Keratinocyte (primary cell): ENCODE data around the gene ADGRF1.

Source experiments
- EZH2 ChIP-seq: IDR thresholded peaks from one replicate; pipeline ENCODE4 v1.6.1; 2012; ENCODE audit warnings: inconsistent platforms, mild to moderate bottlenecking, low read length, moderate library complexity
- TF ChIP-seq, protein P1 (sequence below), 3 experiments: IDR thresholded peaks in 1 of 3; conservative IDR thresholded peaks in 1 of 3; optimal IDR thresholded peaks in 1 of 3; 2 replicates in 2 of 3; 3 replicates in 1 of 3; pipeline versions ENCODE3 to v1.5.1; 2011; ENCODE audit warnings: low read length in 3 of 3, mild to moderate bottlenecking in 3 of 3, moderate library complexity in 2 of 3, control low read depth in 1 of 3, inconsistent platforms in 1 of 3; ENCODE audit not compliant: insufficient read depth in 2 of 3; ENCODE audit errors: extremely low read depth in 1 of 3

DNA sequence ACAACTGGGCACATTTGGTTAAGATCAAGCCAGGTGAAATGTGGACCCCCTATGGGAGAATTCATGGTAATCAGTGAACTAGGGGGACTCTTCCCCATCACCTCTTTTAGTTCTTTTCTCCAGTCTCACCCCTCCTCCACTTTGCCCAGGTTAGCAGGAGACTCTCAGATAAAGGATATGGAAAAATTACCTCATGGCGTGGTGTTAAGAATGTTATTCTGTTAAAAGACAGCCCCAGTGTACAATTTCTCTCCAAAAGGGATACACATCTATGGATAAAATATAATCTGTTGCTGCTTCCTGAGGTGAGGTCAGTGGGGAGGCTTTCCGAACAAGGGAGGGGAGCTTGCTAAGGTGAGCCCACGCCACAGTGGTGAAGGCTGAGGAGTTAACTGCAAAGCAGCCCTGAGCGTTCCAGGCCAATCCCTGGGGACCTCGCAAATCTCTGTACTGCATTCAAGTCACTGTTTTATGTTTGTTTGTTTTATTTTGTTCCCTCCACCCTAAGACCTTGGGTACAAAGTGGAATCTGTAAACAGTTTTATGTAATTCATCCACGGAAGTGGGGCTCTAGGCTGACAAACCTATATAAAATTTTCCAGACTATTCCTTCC, 52.0 kb downstream of the ADGRF1 start:
- TF ChIP-seq, protein P1, sequence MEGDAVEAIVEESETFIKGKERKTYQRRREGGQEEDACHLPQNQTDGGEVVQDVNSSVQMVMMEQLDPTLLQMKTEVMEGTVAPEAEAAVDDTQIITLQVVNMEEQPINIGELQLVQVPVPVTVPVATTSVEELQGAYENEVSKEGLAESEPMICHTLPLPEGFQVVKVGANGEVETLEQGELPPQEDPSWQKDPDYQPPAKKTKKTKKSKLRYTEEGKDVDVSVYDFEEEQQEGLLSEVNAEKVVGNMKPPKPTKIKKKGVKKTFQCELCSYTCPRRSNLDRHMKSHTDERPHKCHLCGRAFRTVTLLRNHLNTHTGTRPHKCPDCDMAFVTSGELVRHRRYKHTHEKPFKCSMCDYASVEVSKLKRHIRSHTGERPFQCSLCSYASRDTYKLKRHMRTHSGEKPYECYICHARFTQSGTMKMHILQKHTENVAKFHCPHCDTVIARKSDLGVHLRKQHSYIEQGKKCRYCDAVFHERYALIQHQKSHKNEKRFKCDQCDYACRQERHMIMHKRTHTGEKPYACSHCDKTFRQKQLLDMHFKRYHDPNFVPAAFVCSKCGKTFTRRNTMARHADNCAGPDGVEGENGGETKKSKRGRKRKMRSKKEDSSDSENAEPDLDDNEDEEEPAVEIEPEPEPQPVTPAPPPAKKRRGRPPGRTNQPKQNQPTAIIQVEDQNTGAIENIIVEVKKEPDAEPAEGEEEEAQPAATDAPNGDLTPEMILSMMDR (optimal IDR thresholded peaks at IDR 0.05 in 1 of 3, IDR thresholded peaks at IDR 0.05 in 1 of 3, conservative IDR thresholded peaks at IDR 0.05 in 1 of 3; ENCODE audit: extremely low read depth in 1 of 3, insufficient read depth in 2 of 3, low read length in 3 of 3): no peak
- no peak for TF ChIP-seq EZH2
